Measurements from ENCODE around the gene RAB3D. TPM values are rescaled to one million over a fixed set of nuclear protein-coding genes. Genes with fewer than 3 reads are reported as not detected.

Gene RAB3D
- total and polyA plus RNA-seq, 2 donors (not counting 1 experiment from before 2014, with no cell fraction given) = 11.5 to 20.0 TPM

- Histone ChIP-seq H3K9me3 (ENCODE audit: control insufficient read depth, insufficient read depth, low read depth, low read length) (no peaks in the 10 kb centered on the region), H4K20me1 (ENCODE audit: control insufficient read depth, extremely low read depth, insufficient read depth, low read length) (no peaks in the 10 kb centered on the region), H2AFZ (ENCODE audit: low read length) (no peak overlapping the region), H3K9ac (ENCODE audit: insufficient read depth, low read length) (no peak overlapping the region), H3K27me3 (ENCODE audit: control insufficient read depth, insufficient read depth, low read length) (peaks cover 2% of the 10 kb centered on the region), H3K4me3 (replicated peaks in 1 of 4; ENCODE audit: control extremely low read depth in 1 of 4, insufficient read depth in 1 of 4, low read depth in 3 of 4, low read length in 4 of 4) (no peak overlapping the region), H3K36me3 (ENCODE audit: control insufficient read depth, insufficient read depth, low read length) (no peaks in the 10 kb centered on the region), H3K79me2 (ENCODE audit: control insufficient read depth, insufficient read depth, low read length) (no peaks in the 10 kb centered on the region), H3K4me1 (ENCODE audit: control insufficient read depth, extremely low read depth, insufficient read depth, low read length) (no peaks in the 10 kb centered on the region), H3K4me2 (ENCODE audit: extremely low read depth, insufficient read depth, low read length) (no peak overlapping the region), H3K27ac (ENCODE audit: insufficient read depth, low read length) (no peak overlapping the region)
- TF ChIP-seq CTCF (conservative IDR thresholded peaks at IDR 0.05 in 1 of 2, IDR thresholded peaks at IDR 0.05 in 1 of 2; ENCODE audit: low read depth in 1 of 2, low read length in 2 of 2) = no peak
- TF ChIP-seq EZH2 (IDR thresholded peaks at IDR 0.05; ENCODE audit: low read length, missing control alignments) = no peak
- no peak for DNase-seq (ENCODE audit: low read depth in 2 of 2)
These were observed 39.3 kb downstream of the RAB3D start for GRCh38 chr19:11299946-11300810.

DNA sequence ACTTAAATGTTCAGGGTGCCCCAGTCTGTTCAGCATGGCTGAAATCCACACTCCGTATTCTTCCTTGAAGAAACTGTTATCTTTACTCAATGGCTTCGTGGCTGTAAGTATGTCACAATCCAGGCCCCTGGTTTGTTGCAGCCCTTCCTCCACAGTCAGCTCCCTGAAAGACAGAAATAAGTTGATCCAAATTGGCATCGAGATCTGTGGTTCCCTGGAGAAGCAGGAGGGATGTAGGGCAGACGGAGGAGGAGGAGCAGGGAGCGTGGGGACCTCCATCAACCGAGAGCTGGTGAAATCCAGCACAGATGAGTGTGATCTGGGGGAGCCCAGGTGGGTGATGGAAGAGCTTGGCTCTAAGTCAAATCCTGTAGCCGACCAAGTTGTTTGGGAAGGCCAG lies 43.2 kb downstream of the RAB3D start:
- H3K4me1 ChIP-seq (ENCODE audit: control insufficient read depth, extremely low read depth, insufficient read depth, low read length) = peaks cover 2% of the 10 kb centered on the region
- no peak overlapping the region for H3K4me3 ChIP-seq (replicated peaks in 1 of 4; ENCODE audit: control extremely low read depth in 1 of 4, insufficient read depth in 1 of 4, low read depth in 3 of 4, low read length in 4 of 4)
- no peaks in the 10 kb centered on the region for H3K36me3 ChIP-seq (ENCODE audit: control insufficient read depth, insufficient read depth, low read length)
- H3K27me3 ChIP-seq (ENCODE audit: control insufficient read depth, insufficient read depth, low read length) = peaks cover 2% of the 10 kb centered on the region
- no peak for DNase-seq (ENCODE audit: low read depth in 2 of 2)
- no peaks in the 10 kb centered on the region for H3K9me3 ChIP-seq (ENCODE audit: control insufficient read depth, insufficient read depth, low read depth, low read length)
- no peak for TF ChIP-seq EZH2 (IDR thresholded peaks at IDR 0.05; ENCODE audit: low read length, missing control alignments)
- no peak for TF ChIP-seq CTCF (conservative IDR thresholded peaks at IDR 0.05 in 1 of 2, IDR thresholded peaks at IDR 0.05 in 1 of 2; ENCODE audit: low read depth in 1 of 2, low read length in 2 of 2)
- no peak overlapping the region for H2AFZ ChIP-seq (ENCODE audit: low read length)
- H4K20me1 ChIP-seq (ENCODE audit: control insufficient read depth, extremely low read depth, insufficient read depth, low read length) = no peaks in the 10 kb centered on the region
- no peak overlapping the region for H3K9ac ChIP-seq (ENCODE audit: insufficient read depth, low read length)
- H3K79me2 ChIP-seq (ENCODE audit: control insufficient read depth, insufficient read depth, low read length) = no peaks in the 10 kb centered on the region
- H3K27ac ChIP-seq (ENCODE audit: insufficient read depth, low read length) = no peak overlapping the region
- no peak overlapping the region for H3K4me2 ChIP-seq (ENCODE audit: extremely low read depth, insufficient read depth, low read length)

DNA sequence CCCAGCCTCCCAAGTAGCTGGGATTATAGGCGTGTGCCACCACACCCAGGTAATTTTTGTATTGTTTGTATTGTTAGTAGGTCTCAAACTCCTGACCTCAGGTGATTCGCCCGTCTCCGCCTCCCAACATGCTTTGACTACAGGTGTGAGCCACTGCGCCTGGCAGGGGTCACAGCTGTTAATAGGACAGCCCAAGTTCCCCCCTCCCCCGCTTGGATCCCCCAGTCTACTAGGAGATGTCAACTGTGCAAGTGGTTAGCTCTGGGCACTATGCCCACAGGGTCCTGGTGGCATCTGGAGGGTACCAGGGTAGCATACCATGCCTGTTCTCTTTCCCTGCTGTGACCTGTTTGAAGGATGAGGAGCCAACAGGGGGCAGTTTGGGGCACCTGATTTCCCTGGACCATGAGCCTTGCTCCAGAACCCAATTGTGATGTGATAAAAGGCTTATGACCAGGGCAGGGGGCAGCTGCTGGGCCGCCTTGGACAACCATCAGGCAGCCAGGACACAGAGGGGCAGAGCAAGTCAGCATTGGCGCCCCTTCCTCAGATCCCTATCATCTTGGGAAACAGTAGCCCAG lies 43.7 kb downstream of the RAB3D start, which contains the start of gene TSPAN16:
Gene TSPAN16 (plus strand): TSS at position 496 of the 581 bp plus-strand sequence. CDS start 138 bp downstream, outside the sequence.
- H4K20me1 ChIP-seq (ENCODE audit: control insufficient read depth, extremely low read depth, insufficient read depth, low read length) = no peaks in the 10 kb centered on the region
- no peak for DNase-seq (ENCODE audit: low read depth in 2 of 2)
- no peaks in the 10 kb centered on the region for H3K36me3 ChIP-seq (ENCODE audit: control insufficient read depth, insufficient read depth, low read length)
- H3K79me2 ChIP-seq (ENCODE audit: control insufficient read depth, insufficient read depth, low read length) = no peaks in the 10 kb centered on the region
- H3K4me1 ChIP-seq (ENCODE audit: control insufficient read depth, extremely low read depth, insufficient read depth, low read length) = peaks cover 2% of the 10 kb centered on the region
- H3K27ac ChIP-seq (ENCODE audit: insufficient read depth, low read length) = no peak within 1 kb of the TSS
- TF ChIP-seq CTCF (conservative IDR thresholded peaks at IDR 0.05 in 1 of 2, IDR thresholded peaks at IDR 0.05 in 1 of 2; ENCODE audit: low read depth in 1 of 2, low read length in 2 of 2) (no peak), EZH2 (IDR thresholded peaks at IDR 0.05; ENCODE audit: low read length, missing control alignments) (no peak)
- no peak within 1 kb of the TSS for H2AFZ ChIP-seq (ENCODE audit: low read length)
- no peaks in the 10 kb centered on the region for H3K9me3 ChIP-seq (ENCODE audit: control insufficient read depth, insufficient read depth, low read depth, low read length)
- no peak within 1 kb of the TSS for H3K9ac ChIP-seq (ENCODE audit: insufficient read depth, low read length)
- no peak within 1 kb of the TSS for H3K4me3 ChIP-seq (replicated peaks in 1 of 4; ENCODE audit: control extremely low read depth in 1 of 4, insufficient read depth in 1 of 4, low read depth in 3 of 4, low read length in 4 of 4)
- H3K27me3 ChIP-seq (ENCODE audit: control insufficient read depth, insufficient read depth, low read length) = no peaks in the 10 kb centered on the region
- no peak within 1 kb of the TSS for H3K4me2 ChIP-seq (ENCODE audit: extremely low read depth, insufficient read depth, low read length)
